ENCODE measurements around the gene TRMT13. TPM values are rescaled to one million over a fixed set of nuclear protein-coding genes. Genes with fewer than 3 reads are reported as not detected.

Gene TRMT13
- total RNA-seq, 1 experiment from 2014 or later, result 14.5 TPM

DNA sequence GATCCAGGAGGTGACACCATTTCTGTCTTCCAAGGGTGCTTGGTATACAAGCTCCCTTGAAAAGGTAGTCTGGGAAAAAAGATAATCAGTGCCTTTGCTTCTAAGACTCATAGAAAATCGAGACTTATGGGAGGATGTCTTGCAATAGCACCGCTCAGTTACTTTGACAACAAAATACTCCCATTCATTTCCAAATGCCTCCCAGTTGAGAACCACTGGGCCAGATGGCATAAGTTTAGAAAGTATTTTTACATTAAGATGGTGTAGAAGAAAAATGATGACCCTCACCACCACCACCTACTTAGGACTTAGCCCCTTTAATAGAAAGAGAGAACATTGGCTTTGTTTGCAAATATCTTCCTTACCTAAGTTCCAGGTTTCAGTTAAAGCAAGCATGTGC lies 4.6 kb downstream of the TRMT13 start:
- no peak for DNase-seq
- H3K9me3 Mint-ChIP-seq (ENCODE audit: unreplicated experiment), result no peaks in the 10 kb centered on the region
- POLR2A ChIA-PET, result no interaction called here
- intact Hi-C loops (cut with micrococcal nuclease; ENCODE audit: unreplicated experiment), result loop anchor here (10.0 kb wide), 2 partner anchors 317 to 333 kb away; no protein-coding TSS in a partner anchor
- Histone ChIP-seq H3K4me3 (ENCODE audit: low read depth, low read length) (no peak overlapping the region), H3K27me3 (replicated peaks; ENCODE audit: control insufficient read depth, insufficient read depth, low read length) (no peaks in the 10 kb centered on the region), H3K36me3 (ENCODE audit: control insufficient read depth, insufficient read depth, low read length) (no peaks in the 10 kb centered on the region), H3K4me1 (no peaks in the 10 kb centered on the region), H3K9me3 (no peaks in the 10 kb centered on the region)
- no TSS peak for BruUV-seq (replicated peaks)
- H3K27ac Mint-ChIP-seq (ENCODE audit: unreplicated experiment), result no peak overlapping the region
- peaks cover 4% of the 10 kb centered on the region for H3K4me1 Mint-ChIP-seq (ENCODE audit: low read depth, unreplicated experiment)
- no peak overlapping the region for H3K4me3 Mint-ChIP-seq (ENCODE audit: unreplicated experiment)
- peaks cover 33% of the 10 kb centered on the region for H3K36me3 Mint-ChIP-seq (ENCODE audit: insufficient read depth, unreplicated experiment)
- TF ChIP-seq, protein P1, sequence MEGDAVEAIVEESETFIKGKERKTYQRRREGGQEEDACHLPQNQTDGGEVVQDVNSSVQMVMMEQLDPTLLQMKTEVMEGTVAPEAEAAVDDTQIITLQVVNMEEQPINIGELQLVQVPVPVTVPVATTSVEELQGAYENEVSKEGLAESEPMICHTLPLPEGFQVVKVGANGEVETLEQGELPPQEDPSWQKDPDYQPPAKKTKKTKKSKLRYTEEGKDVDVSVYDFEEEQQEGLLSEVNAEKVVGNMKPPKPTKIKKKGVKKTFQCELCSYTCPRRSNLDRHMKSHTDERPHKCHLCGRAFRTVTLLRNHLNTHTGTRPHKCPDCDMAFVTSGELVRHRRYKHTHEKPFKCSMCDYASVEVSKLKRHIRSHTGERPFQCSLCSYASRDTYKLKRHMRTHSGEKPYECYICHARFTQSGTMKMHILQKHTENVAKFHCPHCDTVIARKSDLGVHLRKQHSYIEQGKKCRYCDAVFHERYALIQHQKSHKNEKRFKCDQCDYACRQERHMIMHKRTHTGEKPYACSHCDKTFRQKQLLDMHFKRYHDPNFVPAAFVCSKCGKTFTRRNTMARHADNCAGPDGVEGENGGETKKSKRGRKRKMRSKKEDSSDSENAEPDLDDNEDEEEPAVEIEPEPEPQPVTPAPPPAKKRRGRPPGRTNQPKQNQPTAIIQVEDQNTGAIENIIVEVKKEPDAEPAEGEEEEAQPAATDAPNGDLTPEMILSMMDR (IDR thresholded peaks at IDR 0.05; ENCODE audit: insufficient read depth in 1 of 2, low read depth in 1 of 2, low read length in 1 of 2, severe bottlenecking in 1 of 2, unreplicated experiment in 1 of 2), result no peak
- CTCF ChIA-PET, result no interaction called here
- no peaks in the 10 kb centered on the region for H3K27me3 Mint-ChIP-seq (ENCODE audit: insufficient read depth, unreplicated experiment)

DNA sequence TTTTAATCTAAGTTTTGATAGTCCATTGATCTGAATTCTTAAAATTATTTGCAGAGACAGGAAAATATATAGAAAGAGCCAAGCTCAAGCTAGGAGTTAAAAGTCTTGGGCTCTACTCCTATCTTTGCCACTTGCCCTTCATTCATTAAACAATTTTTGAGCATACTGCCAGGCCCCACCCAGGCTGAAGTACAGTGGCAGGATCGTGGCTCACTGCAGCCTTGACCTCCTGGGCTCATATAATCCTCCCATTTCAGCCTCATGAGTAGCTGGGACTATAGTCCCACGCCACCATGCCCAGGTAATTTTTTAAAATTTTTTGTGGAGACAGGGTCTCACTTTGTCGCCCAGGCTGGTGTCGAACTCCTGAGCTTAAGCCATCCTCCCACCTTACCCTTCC lies 8.2 kb downstream of the TRMT13 start:
- H3K4me1 ChIP-seq, result no peaks in the 10 kb centered on the region
- no peak for DNase-seq
- H3K9me3 Mint-ChIP-seq (ENCODE audit: unreplicated experiment), result no peaks in the 10 kb centered on the region
- intact Hi-C loops (cut with micrococcal nuclease; ENCODE audit: unreplicated experiment), result no loop called here
- H3K36me3 Mint-ChIP-seq (ENCODE audit: insufficient read depth, unreplicated experiment), result peaks cover 46% of the 10 kb centered on the region
- ChIA-PET CTCF (no interaction called here), POLR2A (no interaction called here)
- H3K4me3 ChIP-seq (ENCODE audit: low read depth, low read length), result no peak overlapping the region
- peaks cover 13% of the 10 kb centered on the region for H3K4me1 Mint-ChIP-seq (ENCODE audit: low read depth, unreplicated experiment)
- TF ChIP-seq, protein P1 (IDR thresholded peaks at IDR 0.05; ENCODE audit: insufficient read depth in 1 of 2, low read depth in 1 of 2, low read length in 1 of 2, severe bottlenecking in 1 of 2, unreplicated experiment in 1 of 2), result no peak
- H3K27me3 Mint-ChIP-seq (ENCODE audit: insufficient read depth, unreplicated experiment), result no peaks in the 10 kb centered on the region
- H3K27me3 ChIP-seq (replicated peaks; ENCODE audit: control insufficient read depth, insufficient read depth, low read length), result no peaks in the 10 kb centered on the region
- H3K9me3 ChIP-seq, result no peaks in the 10 kb centered on the region
- H3K27ac Mint-ChIP-seq (ENCODE audit: unreplicated experiment), result no peak overlapping the region
- no TSS peak for BruUV-seq (replicated peaks)
- no peaks in the 10 kb centered on the region for H3K36me3 ChIP-seq (ENCODE audit: control insufficient read depth, insufficient read depth, low read length)
- no peak overlapping the region for H3K4me3 Mint-ChIP-seq (ENCODE audit: unreplicated experiment)

DNA sequence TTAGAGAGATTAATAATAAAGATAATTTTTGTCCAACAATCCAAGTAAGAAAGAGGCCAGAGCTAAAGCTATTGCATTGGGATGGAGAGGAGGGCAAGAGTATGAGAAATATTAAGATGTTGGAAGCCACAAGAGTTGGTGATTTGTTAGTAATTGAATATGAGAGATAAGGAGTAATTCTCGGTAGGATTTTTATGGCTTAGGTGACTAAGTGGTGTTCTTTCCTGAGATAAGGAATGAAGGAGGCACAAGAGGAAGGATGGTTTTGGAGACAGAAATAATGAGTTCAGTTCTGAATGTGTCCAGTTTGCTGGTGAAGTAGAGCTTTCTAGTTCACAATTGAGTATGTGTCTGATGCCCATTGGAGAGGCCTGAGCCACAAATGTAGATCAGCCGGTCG lies 9.4 kb downstream of the TRMT13 start:
- peaks cover 46% of the 10 kb centered on the region for H3K36me3 Mint-ChIP-seq (ENCODE audit: insufficient read depth, unreplicated experiment)
- no peaks in the 10 kb centered on the region for H3K36me3 ChIP-seq (ENCODE audit: control insufficient read depth, insufficient read depth, low read length)
- no TSS peak for BruUV-seq (replicated peaks)
- H3K27me3 ChIP-seq (replicated peaks; ENCODE audit: control insufficient read depth, insufficient read depth, low read length), result no peaks in the 10 kb centered on the region
- no peaks in the 10 kb centered on the region for H3K27me3 Mint-ChIP-seq (ENCODE audit: insufficient read depth, unreplicated experiment)
- intact Hi-C loops (cut with micrococcal nuclease; ENCODE audit: unreplicated experiment), result no loop called here
- no peak for DNase-seq
- H3K27ac Mint-ChIP-seq (ENCODE audit: unreplicated experiment), result no peak overlapping the region
- TF ChIP-seq, protein P1 (IDR thresholded peaks at IDR 0.05; ENCODE audit: insufficient read depth in 1 of 2, low read depth in 1 of 2, low read length in 1 of 2, severe bottlenecking in 1 of 2, unreplicated experiment in 1 of 2), result no peak
- ChIA-PET CTCF (no interaction called here), POLR2A (no interaction called here)
- no peaks in the 10 kb centered on the region for H3K4me1 ChIP-seq
- no peaks in the 10 kb centered on the region for H3K9me3 Mint-ChIP-seq (ENCODE audit: unreplicated experiment)
- peaks cover 13% of the 10 kb centered on the region for H3K4me1 Mint-ChIP-seq (ENCODE audit: low read depth, unreplicated experiment)
- H3K4me3 ChIP-seq (ENCODE audit: low read depth, low read length), result no peak overlapping the region
- no peak overlapping the region for H3K4me3 Mint-ChIP-seq (ENCODE audit: unreplicated experiment)
- H3K9me3 ChIP-seq, result no peaks in the 10 kb centered on the region

All from Caco-2 (cell line).